ENCODE data around the gene GPC5.
A peak's percentile ranks its signal among the peaks of the same experiment; 100 is the strongest.
"Not testable (repeated sequence)": the region's sequence is repeated elsewhere in the genome, so short reads cannot be mapped to it uniquely, and the experiment has no call there.

GPC5 gene

GRCh38 chr13:91398413-91399188 is at the start of gene GPC5:
GPC5 (plus strand) TSS chr13:91398621.
- peak; percentile 45 for DNase-seq

- peak; percentile 73 for DNase-seq
Measured at GRCh38 chr13:91348906-91349435, 49.5 kb upstream of the GPC5 start.

GRCh38 chr13:91349992-91350911 is 48.2 kb upstream of the GPC5 start:
- no peak for DNase-seq

- no peak for DNase-seq
Measured at GRCh38 chr13:91351123-91351522, 47.3 kb upstream of the GPC5 start.

- no peak for DNase-seq
Measured at GRCh38 chr13:91351980-91352379, 46.4 kb upstream of the GPC5 start.

GRCh38 chr13:91352891-91353290 is 45.5 kb upstream of the GPC5 start:
- DNase-seq: not testable (repeated sequence)

- DNase-seq: no peak
Measured at GRCh38 chr13:91353494-91353893, 44.9 kb upstream of the GPC5 start.

- DNase-seq: no peak
Measured at GRCh38 chr13:91355099-91355825, 43.2 kb upstream of the GPC5 start.

- no peak for DNase-seq
Measured at GRCh38 chr13:91355826-91356710, 42.4 kb upstream of the GPC5 start.

GRCh38 chr13:91356919-91357612 is 41.4 kb upstream of the GPC5 start:
- no peak for DNase-seq

- no peak for DNase-seq
Measured at GRCh38 chr13:91357613-91358386, 40.6 kb upstream of the GPC5 start.

GRCh38 chr13:91358387-91358782 is 40.0 kb upstream of the GPC5 start:
- DNase-seq: no peak

GRCh38 chr13:91359111-91359510 is 39.3 kb upstream of the GPC5 start:
- DNase-seq: no peak

GRCh38 chr13:91359631-91360030 is 38.8 kb upstream of the GPC5 start:
- no peak for DNase-seq

- DNase-seq: no peak
Measured at GRCh38 chr13:91360246-91360751, 38.1 kb upstream of the GPC5 start.

- DNase-seq: no peak
Measured at GRCh38 chr13:91361755-91362271, 36.6 kb upstream of the GPC5 start.

GRCh38 chr13:91362908-91363307 is 35.5 kb upstream of the GPC5 start:
- DNase-seq: no peak

- no peak for DNase-seq
Measured at GRCh38 chr13:91368101-91368500, 30.3 kb upstream of the GPC5 start.

GRCh38 chr13:91368676-91369440 is 29.6 kb upstream of the GPC5 start:
- no peak for DNase-seq
